ENCODE data around the gene TMEM263.

GRCh38 chr12:106980944-106981343 lies 25.2 kb downstream of the TMEM263 start:
- TF ChIP-seq CTCF (IDR thresholded peaks at IDR 0.05) (no peak), ZFX (IDR thresholded peaks at IDR 0.05; ENCODE audit: borderline replicate concordance) (no peak)
